ENCODE data around the gene C6orf132. TPM values are rescaled to one million over a fixed set of nuclear protein-coding genes. Genes with fewer than 3 reads are reported as not detected.
A peak's percentile ranks its signal among the peaks of the same experiment; 100 is the strongest.

Gene C6orf132
- total RNA-seq, 1 experiment from 2014 or later, result 48.4 TPM

GRCh38 chr6:42104095-42104803 lies 38.2 kb downstream of the C6orf132 start:
- Mint-ChIP-seq H3K9me3 (no peaks in the 10 kb centered on the region), H3K36me3 (ENCODE audit: insufficient read depth in 1 of 3, low read depth in 3 of 3) (peaks cover 31 to 57% (median 52%) of the 10 kb centered on the region in 3 experiments; a peak in 6 of 7 replicates), H3K27me3 (ENCODE audit: low read depth) (peaks cover 8% of the 10 kb centered on the region), H3K4me1 (peaks cover 14 to 35% of the 10 kb centered on the region in 2 experiments), H3K27ac (peak overlapping the region in 1 of 3 experiments; percentile 57; a peak in 2 of 7 replicates), H3K4me3 (peak overlapping the region; percentile 42 to 46; a peak in 3 of 5 replicates)
- no peak overlapping the region for H2BK20ac ChIP-seq (ENCODE audit: low read depth, low read length, poor library complexity, severe bottlenecking)
- H4K5ac ChIP-seq (ENCODE audit: insufficient read length, low read depth, low read length), result no peak overlapping the region
- no peak overlapping the region for H3K27ac ChIP-seq (ENCODE audit: insufficient read length, low read depth, low read length)
- no peak overlapping the region for H3K18ac ChIP-seq (ENCODE audit: insufficient read length, low read depth, low read length)
- H3K23ac ChIP-seq (ENCODE audit: insufficient read length, low read depth, low read length), result no peak overlapping the region
- H3K4ac ChIP-seq (ENCODE audit: low read depth, low read length), result no peak overlapping the region
- DNase-seq, result peak; percentile 87
- H3K14ac ChIP-seq (ENCODE audit: insufficient read depth, low read length), result no peak overlapping the region; the same call in 1 of the 2 replicates
- no peak overlapping the region for H4K8ac ChIP-seq (replicated peaks; ENCODE audit: insufficient read length, low read depth, low read length)
- H3K79me1 ChIP-seq (ENCODE audit: insufficient read depth, low read depth, low read length, poor library complexity, severe bottlenecking), result no peaks in the 10 kb centered on the region
- no peaks in the 10 kb centered on the region for H4K20me1 ChIP-seq (ENCODE audit: control insufficient read depth, insufficient read depth, insufficient read length)
- H3K56ac ChIP-seq (ENCODE audit: insufficient read length, low read depth, low read length), result no peak overlapping the region
- H3K23me2 ChIP-seq (ENCODE audit: insufficient read length, low read depth, low read length, poor library complexity, severe bottlenecking), result peaks cover 3% of the 10 kb centered on the region
- H3T11ph ChIP-seq (ENCODE audit: low read length), result no peak overlapping the region
- no peak overlapping the region for H2BK5ac ChIP-seq (ENCODE audit: insufficient read length, low read length)
- no peak overlapping the region for H3K9ac ChIP-seq (ENCODE audit: extremely low read depth, insufficient read length, low read length)
- H3K4me1 ChIP-seq (ENCODE audit: insufficient read depth, low read length), result no peaks in the 10 kb centered on the region
- H3K9me3 ChIP-seq (ENCODE audit: control insufficient read depth, low read depth, low read length), result no peaks in the 10 kb centered on the region
- no peak overlapping the region for H2BK120ac ChIP-seq (ENCODE audit: low read depth, low read length, poor library complexity, severe bottlenecking)
- H2BK15ac ChIP-seq (ENCODE audit: low read depth, low read length), result no peak overlapping the region
- no CpG with 5 or more reads among the region's 66 CpGs for WGBS (ENCODE audit: extremely low coverage, insufficient read length, low lambda C conversion rate)
- H2AFZ ChIP-seq (ENCODE audit: low read length), result no peak overlapping the region
- H4K91ac ChIP-seq (ENCODE audit: insufficient read length, low read depth, low read length), result no peak overlapping the region
- H3K4me2 ChIP-seq (ENCODE audit: insufficient read depth, insufficient read length, low read length), result peak overlapping the region; percentile 15
- no peaks in the 10 kb centered on the region for H3K27me3 ChIP-seq (ENCODE audit: insufficient read depth, low read length)
- no peak overlapping the region for H2BK12ac ChIP-seq (ENCODE audit: insufficient read length, low read depth, low read length)
- H2AK5ac ChIP-seq (ENCODE audit: insufficient read length, low read length), result no peak overlapping the region
- TF ChIP-seq CTCF (conservative IDR thresholded peaks at IDR 0.05), result peak; percentile 98
- no peaks in the 10 kb centered on the region for H3K79me2 ChIP-seq (ENCODE audit: insufficient read depth, low read length)
